K562 (cell line): ENCODE measurements around the gene EPC2. TPM values are rescaled to one million over a fixed set of nuclear protein-coding genes. Genes with fewer than 3 reads are reported as not detected.
A peak's percentile ranks its signal among the peaks of the same experiment; 100 is the strongest.

Experiments
- ARID1B ChIP-seq: fragments of 450-650 bp; IDR thresholded peaks from 2 replicates; pipeline ENCODE4 v1.6.1; 2016; ENCODE audit warnings: antibody characterized with exemption, mild to moderate bottlenecking, inconsistent platforms
- CBX5 ChIP-seq: IDR thresholded peaks from 2 replicates; pipeline ENCODE4 v1.6.1; 2014; ENCODE audit warnings: low read depth, borderline replicate concordance
- SIX5 ChIP-seq, 2 experiments: IDR thresholded peaks; 2 replicates each; pipeline ENCODE4 v1.6.1; 2011; ENCODE audit warnings: low read length in 2 of 2, borderline replicate concordance in 1 of 2, low read depth in 1 of 2, mild to moderate bottlenecking in 1 of 2, moderate library complexity in 1 of 2; ENCODE audit not compliant: insufficient read depth in 1 of 2
- SMARCE1 ChIP-seq: fragments of 450-650 bp; IDR thresholded peaks from 2 replicates; pipeline ENCODE4 v1.7.1; 2016; ENCODE audit warnings: mild to moderate bottlenecking
- SNIP1 ChIP-seq: fragments of 450-650 bp; IDR thresholded peaks from 2 replicates; pipeline ENCODE4 v1.7.1; 2017; ENCODE audit warnings: low read depth, mild to moderate bottlenecking
- TSHZ1 ChIP-seq: fragments of 250-450 bp; sonication (Bioruptor Pico); IDR thresholded peaks from 2 replicates; pipeline ENCODE4 v1.4.0; 2020; ENCODE audit warnings: mild to moderate bottlenecking, moderate library complexity
- ZNF41 ChIP-seq: fragments of 250-450 bp; sonication (Bioruptor Pico); conservative IDR thresholded peaks from 2 replicates; pipeline ENCODE4 v1.4.0; 2020; ENCODE audit warnings: mild to moderate bottlenecking
- polyA plus RNA-seq, 8 experiments: library from polyadenylated mRNA; depleted of rRNA in 4 of 8; stranded (reverse) in 5 of 8; unstranded in 3 of 8; fragments of >200 nt; fragmentation: Nextera tagmentation in 2 of 8; fragmentation: Illumina TruSeq in 1 of 8; extraction: Ambion mirVana in 2 of 8; extraction: Trizol in 1 of 8; gene quantifications; 2 replicates each; pipeline versions ENCODE4 v1.2.1 to v1.2.3, GENCODE V29; 2011 to 2014; ENCODE audit warnings: inconsistent platforms in 1 of 8, missing spikeins in 1 of 8
- total RNA-seq, 7 experiments: library from RNA; depleted of rRNA in 6 of 7; stranded (reverse); fragments of >200 nt in 6 of 7; fragmentation: Illumina TruSeq in 2 of 7; extraction: Trizol in 2 of 7; gene quantifications; 2 replicates each; pipeline versions ENCODE4 v1.2.1 to v1.2.3, GENCODE V29; 2011 to 2021; ENCODE audit warnings: low replicate concordance in 1 of 7

The EPC2 gene
- total and polyA plus RNA-seq, 9 of the 15 experiments (the other 6 are each of a cell fraction or from before 2014, with no cell fraction given), result 7.0 to 35.8 (median 29.1) TPM

DNA sequence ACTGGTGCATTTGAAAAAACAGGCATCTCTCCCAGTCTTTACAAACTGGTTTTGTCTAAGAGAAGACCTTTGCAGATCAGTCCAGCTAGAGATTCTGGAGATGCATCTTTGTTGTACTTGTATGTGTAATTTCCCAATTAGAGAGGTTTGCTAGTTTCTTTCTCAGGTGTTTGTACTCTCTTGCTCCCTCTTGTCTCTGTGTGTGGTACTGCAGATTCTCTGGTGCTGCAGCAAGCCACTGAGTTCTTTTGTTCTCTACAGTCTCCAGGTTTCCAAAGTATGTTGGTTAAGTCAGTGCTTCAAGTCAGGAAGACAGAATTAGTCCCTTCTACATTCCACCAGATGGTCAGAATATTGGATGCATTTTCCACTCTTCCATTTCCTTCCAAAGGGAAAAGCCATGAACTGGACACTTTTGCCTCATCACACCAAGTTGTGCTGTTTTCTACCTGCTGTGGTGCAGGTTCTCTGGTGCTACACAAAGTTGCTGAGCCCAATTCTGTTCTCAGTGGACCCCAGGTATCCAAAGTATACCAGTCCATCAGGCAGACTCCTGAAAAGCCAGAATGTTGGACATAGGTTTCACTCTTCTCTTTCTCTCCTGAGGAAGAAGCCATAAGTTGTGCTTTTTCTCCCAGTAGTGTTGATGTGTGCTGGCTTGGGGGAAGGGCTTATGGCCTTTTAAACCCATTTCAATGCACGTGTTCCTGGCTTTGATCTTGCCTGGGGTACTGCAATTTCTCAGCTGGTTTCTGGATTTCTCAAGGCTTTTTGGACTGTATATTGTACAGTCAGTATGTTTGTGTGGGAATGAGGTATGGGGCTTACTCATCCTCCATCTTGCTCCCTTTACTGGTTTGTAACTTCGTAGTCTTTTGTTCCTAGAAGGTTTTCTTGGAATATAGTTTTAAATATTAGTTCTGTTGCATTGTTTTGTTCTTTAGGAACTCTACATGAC is 29.8 kb downstream of the EPC2 start (continued):
- TF ChIP-seq TSHZ1 (no peak), SMARCE1 (no peak), SIX5 (IDR thresholded peaks at IDR 0.05; ENCODE audit: borderline replicate concordance in 1 of 2, insufficient read depth in 1 of 2, low read depth in 1 of 2, low read length in 2 of 2) (peak in 1 of 2 experiments; percentile 7; a peak in 1 of 4 replicates), SNIP1 (no peak), ARID1B (no peak), ZNF41 (CRISPR knock-in tag) (no peak), CBX5 (no peak)
